ENCODE measurements around the gene SEC23A.
A peak's percentile ranks its signal among the peaks of the same experiment; 100 is the strongest.
"Not testable (repeated sequence)": the region's sequence is repeated elsewhere in the genome, so short reads cannot be mapped to it uniquely, and the experiment has no call there.

SEC23A gene

GRCh38 chr14:39102265-39102968, 618 bp downstream of the SEC23A start:
- peaks cover 3% of the 10 kb centered on the region for H3K36me3 Mint-ChIP-seq
- H3K4me3 Mint-ChIP-seq: peak overlapping the region; percentile 90
- H3K4me1 Mint-ChIP-seq: peaks cover 49% of the 10 kb centered on the region
- H3K27ac Mint-ChIP-seq: peak overlapping the region; percentile 93
- no peaks in the 10 kb centered on the region for H3K27me3 Mint-ChIP-seq
- no peaks in the 10 kb centered on the region for H3K9me3 Mint-ChIP-seq

GRCh38 chr14:39099748-39100147, 3.3 kb downstream of the SEC23A start:
- Mint-ChIP-seq H3K27me3 (no peaks in the 10 kb centered on the region), H3K36me3 (peaks cover 6% of the 10 kb centered on the region), H3K9me3 (no peaks in the 10 kb centered on the region), H3K4me1 (peaks cover 55% of the 10 kb centered on the region), H3K27ac (peak overlapping the region; percentile 68), H3K4me3 (peak overlapping the region; percentile 3)

GRCh38 chr14:39099215-39099614, 3.8 kb downstream of the SEC23A start:
- H3K9me3 Mint-ChIP-seq, H3K4me3 Mint-ChIP-seq, H3K36me3 Mint-ChIP-seq, H3K27me3 Mint-ChIP-seq: not testable (repeated sequence)
- Mint-ChIP-seq H3K4me1 (peaks cover 55% of the 10 kb centered on the region), H3K27ac (peak overlapping the region; percentile 12)

GRCh38 chr14:39097159-39097558, 5.9 kb downstream of the SEC23A start:
- peak overlapping the region; percentile 90 for H3K27ac Mint-ChIP-seq
- H3K27me3 Mint-ChIP-seq: no peaks in the 10 kb centered on the region
- H3K4me3 Mint-ChIP-seq: peak overlapping the region; percentile 56
- H3K9me3 Mint-ChIP-seq: no peaks in the 10 kb centered on the region
- H3K36me3 Mint-ChIP-seq: peaks cover 9% of the 10 kb centered on the region
- H3K4me1 Mint-ChIP-seq: peaks cover 49% of the 10 kb centered on the region

- H3K4me3 Mint-ChIP-seq: no peak overlapping the region
- peaks cover 14% of the 10 kb centered on the region for H3K36me3 Mint-ChIP-seq
- peaks cover 42% of the 10 kb centered on the region for H3K4me1 Mint-ChIP-seq
- no peaks in the 10 kb centered on the region for H3K9me3 Mint-ChIP-seq
- H3K27me3 Mint-ChIP-seq: no peaks in the 10 kb centered on the region
- H3K27ac Mint-ChIP-seq: peak overlapping the region; percentile 71
Measured at GRCh38 chr14:39094515-39094914, 8.5 kb downstream of the SEC23A start.

GRCh38 chr14:39091716-39092115, 11.3 kb downstream of the SEC23A start:
- peaks cover 33% of the 10 kb centered on the region for H3K4me1 Mint-ChIP-seq
- H3K27ac Mint-ChIP-seq: peak overlapping the region; percentile 91
- H3K27me3 Mint-ChIP-seq: no peaks in the 10 kb centered on the region
- H3K36me3 Mint-ChIP-seq: peaks cover 17% of the 10 kb centered on the region
- no peaks in the 10 kb centered on the region for H3K9me3 Mint-ChIP-seq
- no peak overlapping the region for H3K4me3 Mint-ChIP-seq

GRCh38 chr14:39090548-39091111, 12.4 kb downstream of the SEC23A start:
- Mint-ChIP-seq H3K4me1 (peaks cover 33% of the 10 kb centered on the region), H3K36me3 (peaks cover 20% of the 10 kb centered on the region), H3K27me3 (no peaks in the 10 kb centered on the region)

GRCh38 chr14:39087493-39087892, 15.5 kb downstream of the SEC23A start:
- no peaks in the 10 kb centered on the region for H3K27me3 Mint-ChIP-seq
- no peak overlapping the region for H3K27ac Mint-ChIP-seq
- no peaks in the 10 kb centered on the region for H3K9me3 Mint-ChIP-seq
- H3K4me3 Mint-ChIP-seq: no peak overlapping the region
- H3K36me3 Mint-ChIP-seq: peaks cover 24% of the 10 kb centered on the region
- H3K4me1 Mint-ChIP-seq: peaks cover 23% of the 10 kb centered on the region

More at GRCh38 chr14:39090548-39091111, 12.4 kb downstream of the SEC23A start:
- Mint-ChIP-seq H3K27ac (no peak overlapping the region), H3K4me3 (no peak overlapping the region), H3K9me3 (no peaks in the 10 kb centered on the region)

- no peaks in the 10 kb centered on the region for H3K27me3 Mint-ChIP-seq
- no peaks in the 10 kb centered on the region for H3K9me3 Mint-ChIP-seq
- no peak overlapping the region for H3K27ac Mint-ChIP-seq
- peaks cover 13% of the 10 kb centered on the region for H3K4me1 Mint-ChIP-seq
- peaks cover 20% of the 10 kb centered on the region for H3K36me3 Mint-ChIP-seq
- H3K4me3 Mint-ChIP-seq: no peak overlapping the region
Measured at GRCh38 chr14:39085933-39086332, 17.1 kb downstream of the SEC23A start.

GRCh38 chr14:39083127-39083526, 19.9 kb downstream of the SEC23A start:
- Mint-ChIP-seq H3K36me3 (peaks cover 24% of the 10 kb centered on the region), H3K27ac (no peak overlapping the region), H3K4me3 (no peak overlapping the region)

GRCh38 chr14:39080886-39081285, 22.1 kb downstream of the SEC23A start:
- Mint-ChIP-seq H3K9me3 (no peaks in the 10 kb centered on the region), H3K4me1 (peaks cover 3% of the 10 kb centered on the region), H3K27ac (no peak overlapping the region), H3K36me3 (peaks cover 27% of the 10 kb centered on the region), H3K4me3 (no peak overlapping the region), H3K27me3 (no peaks in the 10 kb centered on the region)

More at GRCh38 chr14:39083127-39083526, 19.9 kb downstream of the SEC23A start:
- Mint-ChIP-seq H3K9me3 (no peaks in the 10 kb centered on the region), H3K27me3 (no peaks in the 10 kb centered on the region), H3K4me1 (peaks cover 6% of the 10 kb centered on the region)

GRCh38 chr14:39071096-39071495, 31.9 kb downstream of the SEC23A start:
- H3K4me3 Mint-ChIP-seq: no peak overlapping the region
- no peak overlapping the region for H3K27ac Mint-ChIP-seq

GRCh38 chr14:39069923-39070322, 33.1 kb downstream of the SEC23A start:
- Mint-ChIP-seq H3K27ac (no peak overlapping the region), H3K27me3 (no peaks in the 10 kb centered on the region), H3K36me3 (peaks cover 26% of the 10 kb centered on the region), H3K4me1 (peaks cover 12% of the 10 kb centered on the region), H3K4me3 (no peak overlapping the region), H3K9me3 (no peaks in the 10 kb centered on the region)

More at GRCh38 chr14:39071096-39071495, 31.9 kb downstream of the SEC23A start:
- peaks cover 21% of the 10 kb centered on the region for H3K36me3 Mint-ChIP-seq
- H3K9me3 Mint-ChIP-seq: no peaks in the 10 kb centered on the region
- no peaks in the 10 kb centered on the region for H3K27me3 Mint-ChIP-seq
- peaks cover 16% of the 10 kb centered on the region for H3K4me1 Mint-ChIP-seq

- not testable (repeated sequence) for H3K9me3 Mint-ChIP-seq, H3K4me3 Mint-ChIP-seq, H3K27ac Mint-ChIP-seq, H3K27me3 Mint-ChIP-seq
- H3K36me3 Mint-ChIP-seq: peaks cover 28% of the 10 kb centered on the region
- H3K4me1 Mint-ChIP-seq: peaks cover 12% of the 10 kb centered on the region
Measured at GRCh38 chr14:39069169-39069805, 33.7 kb downstream of the SEC23A start.

GRCh38 chr14:39060818-39061437, 42.1 kb downstream of the SEC23A start:
- peaks cover 58% of the 10 kb centered on the region for H3K36me3 Mint-ChIP-seq
- H3K4me3 Mint-ChIP-seq: no peak overlapping the region
- H3K4me1 Mint-ChIP-seq: no peaks in the 10 kb centered on the region
- H3K9me3 Mint-ChIP-seq: no peaks in the 10 kb centered on the region
- H3K27ac Mint-ChIP-seq: no peak overlapping the region
- H3K27me3 Mint-ChIP-seq: no peaks in the 10 kb centered on the region
